Measurements from ENCODE around the gene CTSH.
A peak's percentile ranks its signal among the peaks of the same experiment; 100 is the strongest.

Gene CTSH

GRCh38 chr15:78983146-78983918, 38.5 kb upstream of the CTSH start:
- TF ChIP-seq CTCF (IDR thresholded peaks at IDR 0.05; ENCODE audit: low read depth, low read length) = no peak
- no peak for DNase-seq (ENCODE audit: extremely low read depth, low read depth)

DNA sequence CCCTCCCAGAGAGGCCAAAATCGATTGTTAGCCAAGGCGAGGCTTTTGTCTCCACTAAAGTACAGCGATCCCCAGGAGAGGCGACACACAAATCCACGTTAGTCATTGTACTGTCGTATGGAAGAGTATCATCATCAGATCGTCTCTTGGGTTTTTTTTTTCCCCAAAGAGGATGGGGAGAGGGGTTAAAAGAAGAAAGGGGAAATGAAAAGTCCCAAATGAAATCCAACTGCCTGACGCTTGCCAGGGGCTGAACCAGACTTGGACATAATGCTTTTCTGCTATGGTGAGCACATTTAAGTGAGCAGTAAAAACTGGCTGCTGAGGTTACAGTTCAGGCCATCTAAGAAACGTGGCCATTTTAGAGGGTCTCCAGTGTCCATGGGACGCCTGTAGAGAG, 37.9 kb upstream of the CTSH start:
- TF ChIP-seq CTCF (IDR thresholded peaks at IDR 0.05; ENCODE audit: low read depth, low read length) = no peak
- DNase-seq (ENCODE audit: extremely low read depth, low read depth) = no peak

- no peak for TF ChIP-seq CTCF (IDR thresholded peaks at IDR 0.05; ENCODE audit: low read depth, low read length)
- DNase-seq (ENCODE audit: extremely low read depth, low read depth) = no peak
These were observed 36.9 kb upstream of the CTSH start for GRCh38 chr15:78981532-78982313.

DNA sequence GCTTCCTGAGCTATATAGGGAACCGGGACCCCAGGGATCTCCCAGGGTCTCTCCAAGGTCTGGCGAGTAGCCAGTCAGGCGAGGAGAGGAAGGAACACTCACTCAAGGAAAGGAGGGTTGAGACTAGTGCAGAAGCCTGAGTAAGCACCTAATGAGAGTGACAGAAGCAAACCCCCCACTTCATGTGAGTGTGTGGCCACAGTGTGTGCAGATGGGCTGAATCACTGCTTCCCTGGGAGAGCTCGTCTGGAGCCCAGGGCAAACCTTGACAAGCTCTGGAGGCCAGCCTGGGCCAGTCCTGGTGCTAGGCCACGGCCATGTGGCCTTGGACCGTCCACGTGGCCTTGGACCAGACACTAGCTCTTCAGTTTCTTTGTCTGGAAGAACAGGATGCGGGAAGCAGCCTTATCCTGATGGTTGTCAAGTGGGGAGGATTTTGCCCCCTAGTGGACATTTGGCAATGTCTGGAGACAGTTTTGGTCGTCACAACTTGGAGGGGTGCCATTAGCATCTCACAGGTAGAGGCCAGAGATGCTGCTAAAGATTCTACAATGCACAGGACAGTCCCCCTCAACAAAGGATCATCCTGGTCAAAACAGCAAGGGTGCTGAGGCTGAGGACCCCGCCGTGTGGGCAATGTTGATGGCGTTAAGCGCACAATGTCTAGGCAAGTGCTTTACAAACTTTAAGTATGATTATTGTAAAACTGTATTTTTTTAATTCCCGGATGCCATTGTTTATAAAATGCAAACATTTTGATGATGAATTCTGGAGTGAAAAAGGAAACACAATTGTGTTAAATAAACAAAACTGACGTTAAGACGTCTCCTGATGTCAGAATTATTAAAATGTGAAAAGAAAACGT, 34.8 kb upstream of the CTSH start:
- peak; percentile 49 for DNase-seq (ENCODE audit: extremely low read depth, low read depth)

DNA sequence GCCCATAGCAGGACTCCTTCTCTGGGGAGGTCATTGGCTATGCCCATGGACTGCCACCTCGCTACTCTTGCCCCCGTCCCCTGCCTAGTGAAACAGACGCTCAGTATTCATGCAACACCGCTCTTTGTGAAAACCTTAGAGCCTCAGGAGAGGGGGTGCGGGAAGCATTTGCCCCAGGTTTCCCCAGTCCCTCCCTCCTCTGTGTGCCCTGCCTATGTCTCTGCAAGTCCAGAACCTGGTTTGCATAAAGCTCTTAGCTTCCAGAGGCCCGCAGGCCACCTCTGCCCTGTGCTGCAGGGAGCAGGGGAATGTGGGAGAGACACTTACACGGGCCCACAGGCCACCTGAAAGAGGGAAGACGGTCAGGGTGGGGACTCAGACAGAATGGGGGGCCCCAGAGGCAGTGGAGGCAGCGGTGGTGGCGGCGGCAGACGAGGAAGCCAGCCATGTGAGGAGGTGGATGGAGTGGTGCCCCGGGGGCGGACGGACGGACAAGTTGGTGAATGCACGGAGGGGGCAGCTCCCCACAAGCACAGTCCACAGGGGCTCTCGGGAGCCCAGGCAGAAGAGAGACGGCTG, 33.8 kb upstream of the CTSH start:
- DNase-seq (ENCODE audit: extremely low read depth, low read depth) = no peak
- TF ChIP-seq CTCF (IDR thresholded peaks at IDR 0.05; ENCODE audit: low read depth, low read length) = no peak

More for the DNA sequence above, 34.8 kb upstream of the CTSH start:
- peak; percentile 67 for TF ChIP-seq CTCF (IDR thresholded peaks at IDR 0.05; ENCODE audit: low read depth, low read length)

DNA sequence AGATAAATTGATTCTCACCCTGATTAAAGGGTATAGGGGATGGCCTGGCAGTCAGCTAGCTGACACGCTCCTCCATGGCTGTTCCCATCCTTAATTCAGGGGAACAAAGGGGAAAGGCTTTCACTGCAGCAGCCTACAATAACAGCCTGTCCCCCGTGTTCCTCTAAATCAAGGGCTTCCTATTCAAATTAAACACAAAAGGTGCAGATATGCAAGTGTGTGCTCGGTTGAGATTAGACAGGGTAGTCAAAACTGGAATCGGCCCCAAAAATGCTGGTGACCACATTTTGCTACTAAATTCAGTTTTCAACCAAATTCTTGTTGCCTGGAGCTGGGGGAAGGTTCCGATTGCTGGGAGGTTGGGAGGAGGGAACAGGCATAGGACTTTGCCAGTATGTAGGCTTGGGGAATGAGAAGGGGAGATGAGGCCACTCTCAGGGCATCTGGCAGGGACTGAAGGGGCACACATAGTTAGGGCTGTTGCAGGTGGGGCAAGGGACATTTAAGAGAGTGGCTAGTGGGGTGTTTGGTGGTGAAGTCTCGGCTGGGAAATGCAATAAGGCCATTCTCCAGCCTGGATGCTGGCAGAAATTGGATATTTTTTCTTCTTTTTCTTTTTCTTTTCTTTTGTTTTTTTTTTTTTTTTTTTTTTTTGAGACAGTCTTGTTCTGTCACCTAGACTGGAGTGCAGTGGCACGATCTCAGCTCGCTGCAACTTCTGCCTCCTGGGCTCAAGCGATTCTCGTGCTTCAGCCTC, 32.9 kb upstream of the CTSH start:
- no peak for TF ChIP-seq CTCF (IDR thresholded peaks at IDR 0.05; ENCODE audit: low read depth, low read length)
- DNase-seq (ENCODE audit: extremely low read depth, low read depth) = no peak
